Activated CD4-positive, alpha-beta T cell treated with anti-CD3 and anti-CD28 coated beads, Interleukin-2, amount 50 U/mL, for 4 hours (primary cell): ENCODE measurements around the gene LRRK1.
"Not testable (repeated sequence)": the region's sequence is repeated elsewhere in the genome, so short reads cannot be mapped to it uniquely, and the experiment has no call there.

Experiments used
- DNase-seq, 2 experiments: peaks; one replicate each; pipeline ENCODE4 v3.0.0-alpha.2; 2020

Gene LRRK1

DNA sequence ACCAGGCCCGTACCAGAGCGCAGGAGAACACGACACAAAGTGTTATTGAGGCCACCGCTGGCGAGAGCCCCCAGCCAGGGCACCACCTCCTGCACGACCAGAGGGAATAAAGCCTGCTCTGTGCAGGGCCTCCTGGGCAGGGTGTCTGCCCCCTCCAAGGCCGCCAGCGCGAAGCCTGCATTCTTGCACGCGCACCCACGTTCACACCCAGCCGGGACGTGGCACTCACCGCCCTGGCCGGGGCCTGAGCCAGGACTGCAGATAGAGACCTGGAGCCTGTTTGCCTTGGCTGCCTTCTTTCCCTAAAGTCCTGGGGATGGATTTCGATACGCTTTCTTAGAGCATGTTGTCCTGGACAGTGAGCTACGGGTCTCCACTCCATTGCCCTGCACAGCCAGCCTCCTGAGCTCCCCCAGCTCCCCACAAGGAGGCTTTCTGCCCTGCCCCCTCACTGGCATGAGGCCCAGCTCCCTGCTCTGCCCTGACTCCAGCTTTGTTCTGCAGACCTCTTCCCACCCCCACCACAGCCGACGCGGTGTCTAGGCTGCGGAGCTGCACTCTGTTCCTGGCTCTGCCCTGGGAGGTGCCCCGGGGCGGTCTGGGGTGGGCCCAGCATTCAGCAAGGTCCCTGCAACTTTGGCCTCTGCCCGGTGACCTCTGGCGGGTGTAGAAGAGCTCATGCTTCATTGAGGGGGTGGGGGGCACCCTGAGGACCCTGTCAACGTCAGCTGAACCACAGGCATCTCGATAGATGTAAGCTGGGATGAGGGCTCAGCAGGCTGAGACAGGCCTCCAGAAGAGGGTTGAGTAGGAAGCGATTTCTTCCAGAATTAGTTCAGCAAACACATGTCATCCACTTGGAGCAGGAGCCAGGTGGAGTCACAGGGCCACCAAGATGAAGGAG is 145.0 kb downstream of the LRRK1 start:
- no peak for DNase-seq

DNA sequence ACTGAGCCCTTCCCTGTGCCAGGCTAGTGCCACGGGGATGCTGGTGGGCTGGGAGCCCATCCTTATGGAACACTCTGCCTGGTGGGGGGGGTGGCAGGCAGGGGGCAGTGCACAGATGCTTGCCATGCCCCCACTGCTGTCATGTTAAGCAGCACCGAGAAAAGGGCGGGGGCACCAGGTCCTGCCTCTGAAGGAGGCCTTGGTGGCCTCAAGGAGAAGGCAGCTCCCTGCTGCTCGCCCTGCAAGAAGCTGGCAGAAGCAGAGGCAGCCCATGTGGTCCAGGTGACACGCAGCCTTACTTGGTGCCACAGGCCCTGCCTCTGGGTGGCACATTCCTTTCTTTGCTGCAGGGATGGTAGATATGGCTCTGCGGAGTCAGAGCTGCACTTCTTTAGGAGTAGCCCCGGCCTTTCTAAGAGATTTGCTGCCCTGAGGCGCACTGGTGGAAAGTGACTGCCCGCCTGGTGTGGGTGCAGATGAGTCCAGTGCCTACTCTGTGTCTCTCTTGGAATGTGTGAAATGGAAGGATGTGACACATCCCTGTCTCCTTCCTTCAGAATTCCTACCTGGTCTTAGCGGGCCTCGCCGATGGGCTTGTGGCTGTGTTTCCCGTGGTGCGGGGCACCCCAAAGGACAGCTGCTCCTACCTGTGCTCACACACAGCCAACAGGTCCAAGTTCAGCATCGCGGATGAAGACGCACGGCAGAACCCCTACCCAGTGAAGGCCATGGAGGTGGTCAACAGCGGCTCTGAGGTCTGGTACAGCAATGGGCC is 145.8 kb downstream of the LRRK1 start:
- DNase-seq: no peak

DNA sequence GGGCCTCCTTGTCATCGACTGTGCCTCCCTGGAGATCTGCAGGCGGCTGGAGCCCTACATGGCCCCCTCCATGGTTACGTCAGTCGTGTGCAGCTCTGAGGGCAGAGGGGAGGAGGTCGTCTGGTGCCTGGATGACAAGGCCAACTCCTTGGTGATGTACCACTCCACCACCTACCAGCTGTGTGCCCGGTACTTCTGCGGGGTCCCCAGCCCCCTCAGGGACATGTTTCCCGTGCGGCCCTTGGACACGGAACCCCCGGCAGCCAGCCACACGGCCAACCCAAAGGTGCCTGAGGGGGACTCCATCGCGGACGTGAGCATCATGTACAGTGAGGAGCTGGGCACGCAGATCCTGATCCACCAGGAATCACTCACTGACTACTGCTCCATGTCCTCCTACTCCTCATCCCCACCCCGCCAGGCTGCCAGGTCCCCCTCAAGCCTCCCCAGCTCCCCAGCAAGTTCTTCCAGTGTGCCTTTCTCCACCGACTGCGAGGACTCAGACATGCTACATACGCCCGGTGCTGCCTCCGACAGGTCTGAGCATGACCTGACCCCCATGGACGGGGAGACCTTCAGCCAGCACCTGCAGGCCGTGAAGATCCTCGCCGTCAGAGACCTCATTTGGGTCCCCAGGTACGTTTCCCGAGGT is 146.5 kb downstream of the LRRK1 start:
- no peak for DNase-seq

DNA sequence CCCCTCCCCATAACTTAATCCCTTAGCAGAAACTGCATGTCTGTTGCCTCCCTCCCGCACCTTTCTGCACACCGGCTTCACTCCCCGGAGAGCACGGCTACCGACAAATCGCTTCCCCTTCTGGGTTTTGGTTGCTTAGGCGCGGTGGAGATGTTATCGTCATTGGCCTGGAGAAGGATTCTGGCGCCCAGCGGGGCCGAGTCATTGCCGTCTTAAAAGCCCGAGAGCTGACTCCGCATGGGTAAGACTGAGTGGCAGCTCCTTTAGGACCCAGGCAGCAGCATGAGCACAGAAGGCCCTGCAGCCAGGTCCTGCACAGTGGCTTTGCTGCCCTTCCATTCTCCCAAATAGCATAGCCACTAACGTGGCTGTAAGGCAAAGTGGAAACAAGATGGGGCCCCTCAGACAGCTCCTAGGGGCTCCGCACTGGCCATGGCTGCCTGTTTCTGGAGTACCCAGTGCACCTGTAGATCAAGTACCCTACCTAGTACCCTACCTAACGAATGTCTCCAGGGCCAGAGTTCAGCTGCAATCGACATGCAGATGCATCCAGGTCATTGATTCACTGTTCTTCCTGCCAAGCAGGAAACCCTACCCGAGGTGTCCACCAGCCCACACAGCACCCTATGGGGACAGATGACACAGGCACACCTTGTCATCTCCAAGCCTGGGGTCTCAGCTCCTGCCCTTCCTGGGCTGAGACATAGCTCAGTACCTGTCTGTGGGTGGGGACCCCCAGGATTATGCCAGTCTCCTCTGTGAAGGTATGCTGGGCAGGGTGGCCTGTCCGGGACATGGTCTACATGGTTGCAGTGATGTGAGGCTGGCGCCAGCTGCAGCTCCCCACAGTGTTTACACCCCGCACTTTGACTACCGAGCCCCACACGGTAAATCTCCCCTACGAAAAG is 147.6 kb downstream of the LRRK1 start:
- DNase-seq: no peak

DNA sequence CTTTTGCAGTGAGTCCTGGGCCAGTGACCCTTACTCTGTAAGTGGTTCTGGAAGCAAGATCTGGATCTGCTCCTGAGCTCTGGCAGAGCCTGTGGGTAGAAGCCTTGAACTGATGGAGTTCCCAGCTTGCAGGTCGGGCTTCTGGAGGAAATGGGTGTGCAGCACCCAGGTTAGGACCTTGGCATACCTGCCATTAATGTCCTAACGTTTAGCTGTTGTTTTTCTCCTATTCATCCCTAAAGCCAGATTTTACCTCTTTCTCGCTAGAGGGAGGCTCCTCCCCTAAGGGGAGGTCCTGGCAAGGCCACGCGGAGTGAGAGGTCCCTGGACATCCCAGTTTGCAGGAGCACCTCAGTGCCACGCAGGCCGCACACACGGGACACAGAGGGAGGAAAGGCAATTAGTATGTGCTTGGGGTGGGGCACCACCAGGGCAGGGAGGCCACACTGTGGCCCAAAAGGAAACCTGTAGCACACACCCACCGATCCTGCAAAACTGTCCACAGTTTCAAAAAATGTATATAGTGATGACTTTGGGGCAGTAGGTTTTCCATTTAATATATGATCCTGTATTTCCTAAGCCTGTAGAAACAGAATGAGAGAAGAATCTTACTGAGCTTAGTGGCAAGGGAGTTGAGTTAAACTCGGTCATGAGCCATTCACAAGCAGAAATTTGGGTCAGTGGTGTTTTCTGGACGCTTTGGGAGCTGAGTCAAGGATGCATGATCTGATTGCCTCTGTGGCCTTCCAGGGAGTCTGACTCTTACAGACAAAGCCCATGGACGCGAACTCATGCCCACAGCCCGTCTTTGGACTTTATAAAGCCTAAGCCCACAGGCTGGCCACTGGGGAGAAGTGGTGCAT is 148.7 kb downstream of the LRRK1 start:
- DNase-seq: no peak

DNA sequence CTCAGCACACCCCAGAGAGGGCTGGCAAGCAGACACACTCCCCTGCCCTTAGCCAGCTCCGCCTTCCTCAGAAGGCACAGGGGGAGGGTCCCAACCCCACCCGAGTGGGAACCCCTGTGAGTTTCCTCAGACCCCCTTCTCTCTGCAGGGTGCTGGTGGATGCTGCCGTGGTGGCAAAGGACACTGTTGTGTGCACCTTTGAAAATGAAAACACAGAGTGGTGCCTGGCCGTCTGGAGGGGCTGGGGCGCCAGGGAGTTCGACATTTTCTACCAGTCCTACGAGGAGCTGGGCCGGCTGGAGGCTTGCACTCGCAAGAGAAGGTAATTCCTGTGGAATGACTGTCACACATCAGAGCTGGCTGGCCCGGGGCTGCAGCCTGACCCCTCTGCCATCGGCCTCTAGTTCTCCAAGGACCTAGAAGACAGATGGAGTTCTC is 149.4 kb downstream of the LRRK1 start:
- no peak for DNase-seq

DNA sequence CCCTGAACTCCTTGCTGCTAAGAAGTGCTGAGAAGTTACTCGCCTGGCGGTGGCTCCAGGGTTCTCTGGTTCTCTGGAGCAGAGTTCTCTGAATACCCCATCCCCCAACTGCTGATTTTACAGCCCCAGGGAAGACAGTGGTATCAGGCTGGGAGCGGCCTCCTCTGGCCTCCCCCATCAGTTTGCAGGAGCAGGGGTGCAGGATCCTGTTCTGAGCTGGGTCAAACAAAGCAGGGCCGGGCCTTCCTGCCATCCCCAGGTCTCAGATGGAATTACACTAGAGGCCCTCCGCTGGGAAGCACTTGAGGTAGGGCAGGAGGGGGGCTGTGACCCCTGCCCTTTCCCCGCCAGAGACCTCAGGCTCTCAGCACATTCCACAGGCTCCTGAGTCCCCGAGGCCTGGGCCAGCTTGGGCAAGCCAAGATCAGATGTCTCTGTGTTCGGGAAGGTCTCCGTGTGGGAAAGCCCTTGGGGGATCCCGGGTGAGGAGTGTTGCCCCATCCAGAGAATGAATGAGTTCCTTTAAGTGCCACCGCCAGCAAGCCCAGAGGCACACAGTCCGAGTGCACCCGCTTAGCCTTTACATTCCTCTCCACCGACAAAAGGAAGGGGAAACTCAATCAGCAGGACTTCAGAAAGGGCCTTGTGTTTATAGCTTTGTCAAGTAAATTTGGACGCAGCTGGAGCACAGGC is 149.9 kb downstream of the LRRK1 start:
- DNase-seq: no peak

DNA sequence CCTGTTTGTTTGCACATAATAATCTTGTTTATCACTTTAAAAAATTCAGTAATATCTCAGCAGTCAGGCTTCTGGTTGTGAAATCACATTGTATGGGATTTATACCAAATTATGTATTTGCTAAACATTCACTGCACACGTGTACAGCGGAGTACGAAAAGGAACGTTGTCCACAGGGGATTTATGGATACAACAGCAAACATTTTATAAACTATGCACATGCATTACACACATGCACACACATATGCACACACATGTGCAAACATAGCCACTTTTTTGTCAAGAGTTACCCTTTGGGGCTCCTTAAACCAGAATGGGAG is 150.5 kb downstream of the LRRK1 start:
- no peak for DNase-seq

DNA sequence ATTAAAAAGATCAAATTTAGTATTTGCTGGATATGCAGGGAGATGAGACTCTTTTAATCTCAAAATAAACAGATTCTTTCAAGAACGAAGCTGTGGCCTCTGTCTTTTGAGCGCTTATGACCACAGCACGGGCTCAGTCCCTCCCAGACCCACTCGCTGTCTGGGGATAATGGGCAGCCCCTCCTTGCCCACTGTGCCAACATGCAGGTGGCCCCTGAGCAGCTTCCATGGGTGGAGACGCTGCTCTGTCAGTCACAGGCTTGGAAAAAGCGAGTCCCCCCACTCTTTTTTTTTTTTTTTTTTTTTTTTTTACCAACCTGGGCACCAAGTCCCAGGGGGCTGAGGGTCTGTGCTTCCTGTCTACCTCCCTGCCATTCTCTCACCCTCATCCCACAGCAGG is 150.9 kb downstream of the LRRK1 start:
- DNase-seq: no peak

DNA sequence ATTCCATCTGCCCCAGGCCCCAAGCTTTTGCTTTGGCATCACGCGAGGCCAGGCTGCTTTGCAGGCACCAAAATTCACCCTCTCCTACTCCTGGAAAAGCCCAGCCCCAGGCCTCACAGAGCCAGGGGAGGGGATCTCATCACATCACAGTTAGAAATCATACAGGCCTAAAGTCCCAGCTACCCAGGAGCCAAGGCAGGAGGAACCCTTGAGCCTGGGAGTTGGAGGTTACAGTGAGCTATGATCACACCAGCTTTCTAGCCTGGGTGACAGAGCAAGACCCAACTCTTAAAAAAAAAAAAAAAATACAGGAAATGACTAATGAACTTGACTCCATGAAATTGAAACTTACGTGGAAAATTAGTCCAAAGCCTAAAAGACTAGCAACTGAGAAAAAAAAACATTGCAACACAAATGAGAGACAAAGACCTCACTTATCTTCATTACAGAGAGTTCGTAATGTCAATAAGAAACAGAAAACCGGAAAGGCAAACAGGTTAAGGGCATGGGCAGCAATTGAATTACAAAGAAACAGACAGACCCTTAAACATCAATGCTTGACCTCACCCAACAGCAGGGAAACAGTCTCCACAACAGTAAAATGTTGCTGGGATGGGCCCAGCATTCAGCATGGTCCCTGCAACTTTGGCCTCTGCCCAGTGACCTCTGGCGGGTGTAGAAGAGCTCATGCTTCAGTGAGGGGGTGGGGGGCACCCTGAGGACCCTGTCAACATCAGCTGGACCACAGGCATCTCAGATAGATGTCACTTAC is 151.5 kb downstream of the LRRK1 start:
- DNase-seq: no peak

DNA sequence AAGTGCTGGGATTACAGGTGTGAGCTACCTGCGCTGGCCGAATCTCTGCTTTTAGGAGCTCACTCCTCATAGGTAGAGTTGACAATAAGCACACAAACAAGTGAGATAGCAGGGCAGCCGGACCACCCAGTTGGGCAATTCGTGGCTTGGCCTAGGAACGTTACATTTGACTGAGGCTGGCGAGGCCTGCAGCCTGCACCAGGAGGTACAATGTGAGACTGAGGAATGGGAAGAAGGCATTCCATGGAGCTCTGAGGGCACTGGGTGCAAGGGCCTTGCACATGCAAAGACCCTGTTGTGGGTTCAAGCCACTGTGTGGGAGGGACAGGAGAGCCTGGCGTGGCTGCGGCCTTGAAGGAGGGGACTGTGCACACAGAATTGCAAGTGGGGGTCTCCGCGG is 152.5 kb downstream of the LRRK1 start:
- DNase-seq: no peak

DNA sequence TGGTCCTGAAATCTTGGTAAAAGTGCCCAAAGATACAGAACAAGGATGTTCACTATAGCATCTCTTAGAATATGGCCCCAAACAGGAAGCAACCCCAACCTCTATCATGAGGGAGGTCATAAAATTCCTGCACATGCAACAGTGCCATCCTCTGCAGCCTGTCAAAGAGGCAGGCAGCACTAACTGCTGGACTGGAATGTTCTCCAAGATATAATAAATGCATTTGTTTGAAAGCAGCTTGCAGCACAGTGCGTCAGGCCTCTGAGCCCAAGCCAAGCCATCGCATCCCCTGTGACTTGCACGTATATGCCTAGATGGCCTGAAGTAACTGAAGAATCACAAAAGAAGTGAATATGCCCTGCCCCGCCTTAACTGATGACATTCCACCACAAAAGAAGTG is 153.1 kb downstream of the LRRK1 start:
- DNase-seq: not testable (repeated sequence)

DNA sequence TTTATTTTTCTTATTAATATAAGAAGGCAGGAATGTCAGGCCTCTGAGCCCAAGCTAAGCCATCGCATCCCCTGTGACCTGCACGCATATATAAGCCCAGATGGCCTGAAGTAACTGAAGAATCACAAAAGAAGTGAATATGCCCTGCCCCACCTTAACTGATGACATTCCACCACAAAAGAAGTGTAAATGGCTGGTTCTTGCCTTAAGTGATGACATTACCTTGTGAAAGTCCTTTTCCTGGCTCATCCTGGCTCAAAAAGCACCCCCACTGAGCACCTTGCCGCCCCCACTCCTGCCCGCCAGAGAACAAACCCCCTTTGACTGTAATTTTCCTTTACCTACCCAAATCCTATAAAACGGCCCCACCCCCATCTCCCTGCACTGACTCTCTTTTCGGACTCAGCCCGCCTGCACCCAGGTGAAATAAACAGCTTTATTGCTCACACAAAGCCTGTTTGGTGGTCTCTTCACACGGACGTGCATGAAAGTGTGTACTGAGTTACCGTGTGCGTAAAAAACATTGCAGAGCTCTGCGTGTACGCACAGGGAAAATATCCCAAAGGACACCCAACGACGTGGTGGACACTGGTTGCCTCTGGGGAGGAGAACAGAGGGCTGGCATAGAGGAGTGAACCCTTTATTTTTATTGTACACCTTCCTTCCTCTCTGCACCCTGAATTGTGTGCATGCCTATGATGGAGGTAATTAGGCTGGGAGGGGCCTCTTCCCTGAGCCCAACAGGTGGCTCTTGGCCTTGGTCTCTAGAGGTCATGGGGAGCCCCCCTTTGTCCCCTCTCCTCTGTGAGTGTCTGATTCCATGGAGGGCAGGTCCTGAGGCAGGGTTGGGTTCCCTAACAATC is 158.9 kb downstream of the LRRK1 start:
- DNase-seq: not testable (repeated sequence)

DNA sequence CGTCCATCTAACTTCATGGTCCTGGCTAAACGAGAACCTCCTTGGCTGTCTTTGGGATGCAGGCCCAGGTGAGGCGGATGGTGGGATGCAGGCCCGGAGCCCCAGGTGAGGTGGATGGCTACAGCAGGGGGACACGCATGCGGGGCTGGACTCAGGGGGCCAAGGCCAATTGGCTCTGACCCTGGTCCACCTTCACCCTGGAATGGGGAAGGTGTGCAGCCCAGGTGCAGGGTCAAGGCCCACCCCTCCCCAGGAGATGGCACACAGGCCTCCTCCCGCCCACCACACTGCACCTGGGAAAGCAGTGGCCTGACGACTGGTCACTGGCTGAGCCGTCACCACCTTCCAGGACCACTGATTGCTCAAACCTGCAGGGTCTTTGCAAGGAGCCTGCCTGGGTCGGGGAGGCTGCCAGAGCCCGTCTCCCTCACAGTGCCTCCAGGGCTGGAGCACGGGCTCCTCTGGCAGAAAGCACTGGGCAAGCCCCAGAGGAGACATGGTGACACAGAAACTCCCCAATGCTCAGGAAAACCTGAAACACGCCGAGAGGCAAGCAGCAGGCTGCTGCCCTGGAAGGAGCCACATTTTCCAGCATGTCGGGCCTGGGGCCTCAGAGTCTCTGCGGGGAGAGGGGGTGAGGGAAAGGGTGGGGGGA is 159.6 kb downstream of the LRRK1 start:
- DNase-seq: no peak

DNA sequence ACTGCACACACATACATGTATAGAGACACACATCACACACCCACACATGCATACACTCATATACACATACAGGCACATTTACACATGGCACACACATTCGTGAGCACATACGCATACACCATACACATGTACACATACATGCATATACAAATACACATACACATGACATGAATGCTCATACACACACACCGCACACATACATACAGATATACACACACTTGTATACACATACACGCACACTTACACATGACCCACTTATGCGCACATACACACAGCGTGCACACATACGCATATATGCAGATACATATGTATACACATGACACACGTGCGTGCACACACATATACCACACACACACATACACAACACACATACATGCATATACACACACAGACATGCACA is 162.7 kb downstream of the LRRK1 start:
- DNase-seq: no peak

DNA sequence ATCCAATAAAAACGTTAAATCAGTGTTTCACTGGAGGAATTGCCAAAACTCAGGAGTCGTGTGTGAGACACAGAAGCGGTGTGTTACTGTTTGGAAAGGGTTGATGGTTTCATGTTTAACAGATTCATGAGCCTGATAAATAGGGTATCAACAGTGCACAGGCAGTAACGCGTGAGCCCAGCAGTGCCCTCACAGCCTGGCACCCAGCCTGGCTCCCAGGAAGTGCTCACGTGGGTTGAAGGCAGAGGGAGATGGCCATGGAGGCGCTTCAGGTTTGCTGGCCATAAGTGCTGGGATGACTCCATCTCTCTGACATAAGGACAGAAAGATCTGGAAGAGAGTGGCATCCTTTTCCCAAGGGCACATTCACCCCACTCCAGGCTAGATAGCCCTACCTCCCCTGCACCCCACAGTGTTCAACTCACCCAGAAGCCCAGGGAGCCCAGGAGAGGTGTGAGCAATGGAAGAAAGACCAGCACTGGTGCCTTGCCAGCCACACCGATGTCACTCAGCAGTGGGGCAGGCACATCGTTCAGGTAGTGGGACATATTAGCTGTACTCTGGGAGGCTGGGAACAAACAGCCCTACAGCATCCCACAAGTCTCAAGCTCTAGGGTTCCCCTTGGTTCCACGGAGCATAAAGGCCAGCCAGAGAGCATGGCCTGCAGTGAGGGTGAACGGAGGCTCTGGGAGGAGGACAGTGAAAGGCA is 164.3 kb downstream of the LRRK1 start:
- no peak for DNase-seq

DNA sequence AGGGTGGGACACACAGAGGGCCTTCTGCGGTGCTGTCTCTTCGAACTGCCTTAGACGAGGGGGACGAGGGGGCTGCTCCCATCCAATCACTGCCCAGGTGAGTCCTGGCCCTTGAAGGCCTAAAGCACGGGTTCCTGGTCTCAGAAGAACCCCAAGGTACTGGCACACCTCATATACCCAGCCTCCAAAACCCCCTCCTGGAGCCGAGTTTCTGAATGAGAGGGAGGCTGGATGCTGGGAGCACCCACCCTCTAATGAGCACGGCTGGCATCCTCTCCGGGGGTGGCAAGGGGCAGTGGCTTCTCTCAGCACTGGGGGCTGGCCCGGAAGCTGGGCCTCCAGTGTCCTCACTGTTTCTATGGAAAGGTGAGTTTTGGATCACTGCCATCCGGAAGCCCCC is 165.6 kb downstream of the LRRK1 start:
- DNase-seq: no peak

DNA sequence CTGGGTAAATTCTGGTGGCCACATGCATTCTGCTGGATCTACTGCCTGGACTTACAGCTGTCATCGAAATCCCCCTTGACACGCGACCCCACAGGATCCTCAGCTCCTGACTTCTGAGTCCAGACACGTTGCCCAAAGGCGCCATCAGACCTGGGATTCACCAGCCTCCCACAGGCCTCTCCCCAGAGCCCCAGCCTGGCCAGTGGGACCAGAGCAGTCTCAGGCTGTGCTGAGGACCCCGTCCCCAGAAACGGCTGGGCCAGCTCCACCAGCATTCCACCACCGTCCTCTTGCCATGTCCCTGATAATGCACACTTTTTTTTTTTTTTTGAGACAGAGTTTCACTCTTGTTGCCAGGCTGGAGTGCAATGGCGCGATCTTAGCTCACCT is 166.1 kb downstream of the LRRK1 start:
- DNase-seq: no peak
